CD14-positive monocyte (primary cell): ENCODE measurements around the gene GGTLC1. TPM values are rescaled to one million over a fixed set of nuclear protein-coding genes. Genes with fewer than 3 reads are reported as not detected.

ENCODE experiments used
- DNase-seq, 3 donors: peaks; one replicate each; pipeline ENCODE4 v3.0.0-alpha.2; 2011 to 2022
- H2AFZ ChIP-seq: 2 replicates; pipeline ENCODE4 v1.6.0; 2012; ENCODE audit warnings: mild to moderate bottlenecking, low read depth, low read length, inconsistent platforms; ENCODE audit not compliant: insufficient read depth, poor library complexity, severe bottlenecking
- H3K27ac ChIP-seq, 2 donors: 1 replicate in 1 of 2; 2 replicates in 1 of 2; pipeline ENCODE4 v1.5.1; 2012 to 2013; ENCODE audit warnings: low read length in 2 of 2, control low read depth in 1 of 2, inconsistent platforms in 1 of 2, low read depth in 1 of 2, mild to moderate bottlenecking in 1 of 2
- H3K27me3 ChIP-seq, 2 donors: one replicate each; pipeline versions ENCODE4 v1.6.0 to v1.6.1; 2011 to 2013; ENCODE audit warnings: low read length in 2 of 2; ENCODE audit not compliant: control insufficient read depth in 2 of 2, insufficient read depth in 2 of 2
- H3K36me3 ChIP-seq, 2 donors: replicated peaks in 1 of 2; 1 replicate in 1 of 2; 2 replicates in 1 of 2; pipeline versions ENCODE4 v1.5.1 to v1.6.1; 2012 to 2013; ENCODE audit warnings: low read length in 2 of 2, control low read depth in 1 of 2, inconsistent platforms in 1 of 2, mild to moderate bottlenecking in 1 of 2; ENCODE audit not compliant: insufficient read depth in 2 of 2, control insufficient read depth in 1 of 2
- H3K4me1 ChIP-seq, 2 donors: 1 replicate in 1 of 2; 2 replicates in 1 of 2; pipeline versions ENCODE4 v1.5.1 to v1.6.1; 2012 to 2013; ENCODE audit warnings: low read length in 2 of 2, control low read depth in 1 of 2, inconsistent platforms in 1 of 2, mild to moderate bottlenecking in 1 of 2, moderate library complexity in 1 of 2; ENCODE audit not compliant: insufficient read depth in 2 of 2, control insufficient read depth in 1 of 2
- H3K4me2 ChIP-seq: replicated peaks from 2 replicates; pipeline ENCODE3; 2012; ENCODE audit warnings: low read length, moderate library complexity, mild to moderate bottlenecking; ENCODE audit not compliant: poor library complexity, severe bottlenecking; ENCODE audit errors: extremely low read depth
- H3K4me3 ChIP-seq, 3 experiments: fragments of 200-600 bp in 1 of 3; sonication (generic) in 1 of 3; replicated peaks in 1 of 3; 1 replicate in 2 of 3; 2 replicates in 1 of 3; pipeline ENCODE4 v1.5.1; 2011 to 2013; ENCODE audit warnings: low read length in 3 of 3, mild to moderate bottlenecking in 3 of 3, control low read depth in 2 of 3, low read depth in 2 of 3, inconsistent platforms in 1 of 3, moderate library complexity in 1 of 3
- H3K79me2 ChIP-seq: 2 replicates; pipeline ENCODE4 v1.6.0; 2012; ENCODE audit warnings: mild to moderate bottlenecking, control low read depth, inconsistent platforms, low read length, moderate library complexity; ENCODE audit not compliant: insufficient read depth
- H3K9ac ChIP-seq: 2 replicates; pipeline ENCODE4 v1.6.0; 2017; ENCODE audit warnings: low read length, mild to moderate bottlenecking; ENCODE audit not compliant: insufficient read depth, poor library complexity, severe bottlenecking
- H3K9me3 ChIP-seq, 2 donors: replicated peaks in 1 of 2; 1 replicate in 1 of 2; 2 replicates in 1 of 2; pipeline versions ENCODE4 v1.5.1 to v1.6.1; 2012 to 2013; ENCODE audit warnings: low read length in 2 of 2, control low read depth in 1 of 2; ENCODE audit not compliant: control insufficient read depth in 1 of 2, insufficient read depth in 1 of 2
- H4K20me1 ChIP-seq: 2 replicates; pipeline ENCODE4 v1.6.0; 2012; ENCODE audit warnings: mild to moderate bottlenecking, low read length, control low read depth, moderate library complexity; ENCODE audit not compliant: insufficient read depth
- H3K27ac Mint-ChIP-seq, 7 donors: one replicate each; pipeline ENCODE4 v1.8.0; 2020; ENCODE audit warnings: mild to moderate bottlenecking in 7 of 7, mixed read lengths in 7 of 7, moderate library complexity in 6 of 7, inconsistent platforms in 2 of 7
- H3K27me3 Mint-ChIP-seq, 3 donors: one replicate each; pipeline ENCODE4 v1.8.0; 2021 to 2022; ENCODE audit warnings: low read depth in 3 of 3, mild to moderate bottlenecking in 3 of 3, mixed read lengths in 3 of 3, moderate library complexity in 3 of 3, inconsistent platforms in 1 of 3
- H3K36me3 Mint-ChIP-seq, 2 donors: one replicate each; pipeline ENCODE4 v1.8.0; 2020; ENCODE audit warnings: mixed read lengths in 2 of 2, inconsistent platforms in 1 of 2, mild to moderate bottlenecking in 1 of 2
- H3K4me1 Mint-ChIP-seq: one replicate; pipeline ENCODE4 v1.8.0; 2020; ENCODE audit warnings: mild to moderate bottlenecking, mixed read lengths
- H3K4me3 Mint-ChIP-seq, 2 donors: one replicate each; pipeline ENCODE4 v1.8.0; 2020; ENCODE audit warnings: mild to moderate bottlenecking in 2 of 2, mixed read lengths in 2 of 2, moderate library complexity in 1 of 2
- H3K9me3 Mint-ChIP-seq, 7 donors: one replicate each; pipeline ENCODE4 v1.8.0; 2020 to 2022; ENCODE audit warnings: mixed read lengths in 7 of 7, mild to moderate bottlenecking in 6 of 7, moderate library complexity in 6 of 7, inconsistent platforms in 2 of 7
- CTCF ChIP-seq: fragments of 200-600 bp; IDR thresholded peaks from one replicate; pipeline ENCODE4 v1.8.0; 2022; ENCODE audit warnings: antibody characterized with exemption, mild to moderate bottlenecking
- WGBS: methylation state at CpG from one replicate; pipeline ENCODE4 v1.1.5; 2013; ENCODE audit warnings: missing lambda C conversion rate; ENCODE audit not compliant: insufficient coverage; 5-methylcytosine and 5-hydroxymethylcytosine counted together
- intact Hi-C, 2 donors: fragments of 100-400 bp; cut with micrococcal nuclease; formaldehyde crosslinking; loops; one replicate each; pipeline versions ENCODE4 v1.15.0 to v1.15.1; 2023
- polyA plus RNA-seq, 3 donors: library from polyadenylated mRNA; depleted of rRNA in 1 of 3; unstranded in 2 of 3; stranded (reverse) in 1 of 3; fragments of 300-500 nt in 2 of 3; fragments of >200 nt in 1 of 3; fragmentation: Illumina TruSeq in 2 of 3; gene quantifications; 1 replicate in 2 of 3; 2 replicates in 1 of 3; pipeline ENCODE4 v1.2.3, GENCODE V29; 2012 to 2021

The GGTLC1 gene
- polyA plus RNA-seq, 3 donors, result not detected

GRCh38 chr20:23963941-23964340 lies 24.6 kb downstream of the GGTLC1 start:
- H2AFZ ChIP-seq, result no peak overlapping the region
- WGBS, result no CpG with 5 or more reads among the region's 1 CpG
- no peaks in the 10 kb centered on the region for H3K4me1 Mint-ChIP-seq
- H3K36me3 ChIP-seq, result no peaks in the 10 kb centered on the region
- no peaks in the 10 kb centered on the region for H3K27me3 ChIP-seq
- H3K4me3 ChIP-seq, result no peak overlapping the region
- no peaks in the 10 kb centered on the region for H3K4me1 ChIP-seq
- no peak overlapping the region for H3K9ac ChIP-seq
- H3K9me3 Mint-ChIP-seq, result peaks cover 0 to 10% (median 7%) of the 10 kb centered on the region in 7 donors
- no peak overlapping the region for H3K27ac ChIP-seq
- no peaks in the 10 kb centered on the region for H3K36me3 Mint-ChIP-seq
- DNase-seq, result no peak
- intact Hi-C loops, result no loop called here
- peaks cover 0 to 3% (median 1%) of the 10 kb centered on the region in 3 donors for H3K27me3 Mint-ChIP-seq
- no peaks in the 10 kb centered on the region for H3K79me2 ChIP-seq
- H4K20me1 ChIP-seq, result no peaks in the 10 kb centered on the region
- H3K9me3 ChIP-seq, result peaks cover 6 to 8% of the 10 kb centered on the region in 2 donors
- no peak for TF ChIP-seq CTCF
- no peak overlapping the region for H3K27ac Mint-ChIP-seq
- H3K4me2 ChIP-seq, result no peak overlapping the region
- H3K4me3 Mint-ChIP-seq, result no peak overlapping the region

GRCh38 chr20:23962272-23962671 lies 26.3 kb downstream of the GGTLC1 start:
- Histone ChIP-seq H3K27me3 (no peaks in the 10 kb centered on the region), H3K4me2 (no peak overlapping the region), H3K4me1 (no peaks in the 10 kb centered on the region), H4K20me1 (no peaks in the 10 kb centered on the region), H3K27ac (no peak overlapping the region), H3K9ac (no peak overlapping the region), H3K9me3 (peaks cover 6 to 8% of the 10 kb centered on the region in 2 donors), H3K4me3 (no peak overlapping the region), H2AFZ (no peak overlapping the region), H3K36me3 (no peaks in the 10 kb centered on the region), H3K79me2 (no peaks in the 10 kb centered on the region)
- Mint-ChIP-seq H3K4me3 (no peak overlapping the region), H3K27ac (no peak overlapping the region), H3K9me3 (peaks cover 0 to 10% (median 7%) of the 10 kb centered on the region in 7 donors), H3K27me3 (peaks cover 0 to 1% (median 0%) of the 10 kb centered on the region in 3 donors), H3K4me1 (no peaks in the 10 kb centered on the region), H3K36me3 (no peaks in the 10 kb centered on the region)
- TF ChIP-seq CTCF, result no peak
- DNase-seq, result no peak
- intact Hi-C loops, result no loop called here
